Activated naive CD8-positive, alpha-beta T cell treated with anti-CD3 and anti-CD28 coated beads for 36 hours (primary cell): ENCODE data around the gene PHLDA3. TPM values are rescaled to one million over a fixed set of nuclear protein-coding genes. Genes with fewer than 3 reads are reported as not detected.

Experiments
- DNase-seq: peaks from one replicate; pipeline ENCODE4 v3.0.0; 2021
- H3K27ac Mint-ChIP-seq: one replicate; pipeline ENCODE4 v1.8.0; 2022; ENCODE audit warnings: mild to moderate bottlenecking, moderate library complexity, mixed read lengths
- H3K27me3 Mint-ChIP-seq: one replicate; pipeline ENCODE4 v1.8.0; 2022; ENCODE audit warnings: mild to moderate bottlenecking, mixed read lengths
- H3K36me3 Mint-ChIP-seq: one replicate; pipeline ENCODE4 v1.8.0; 2021; ENCODE audit warnings: mild to moderate bottlenecking, mixed read lengths
- H3K4me1 Mint-ChIP-seq: one replicate; pipeline ENCODE4 v1.8.0; 2021; ENCODE audit warnings: mixed read lengths
- H3K4me3 Mint-ChIP-seq: one replicate; pipeline ENCODE4 v1.8.0; 2022; ENCODE audit warnings: mild to moderate bottlenecking, moderate library complexity, mixed read lengths
- H3K9me3 Mint-ChIP-seq: one replicate; pipeline ENCODE4 v1.8.0; 2022; ENCODE audit warnings: mixed read lengths
- total RNA-seq, 2 experiments: library from RNA; stranded (reverse); gene quantifications; one replicate each; pipeline ENCODE4 v1.2.3, GENCODE V29; 2021

PHLDA3 gene
- total RNA-seq, 2 experiments from 2014 or later, result 4.2 to 4.7 TPM

DNA sequence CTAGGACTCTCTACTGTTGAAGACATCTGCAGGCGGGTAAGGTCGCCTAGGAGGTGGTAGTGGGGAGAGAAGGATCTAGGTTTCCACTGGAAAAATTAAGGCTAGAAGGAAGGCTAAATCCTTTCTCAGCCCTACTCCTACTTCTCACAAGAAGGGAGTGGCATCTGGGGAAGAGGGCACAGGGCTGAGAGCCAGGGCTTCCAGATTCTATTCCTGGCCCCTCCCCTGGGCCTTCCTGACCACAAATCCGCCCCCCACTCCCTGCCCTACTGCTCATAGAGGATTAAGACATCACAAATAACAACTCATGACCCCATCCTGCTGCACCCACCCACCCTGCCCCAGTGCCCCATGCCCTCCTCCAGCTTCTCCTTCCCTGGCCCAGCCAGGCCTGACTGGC, 2.5 kb downstream of the PHLDA3 start:
- peaks cover 44% of the 10 kb centered on the region for H3K27me3 Mint-ChIP-seq
- H3K4me1 Mint-ChIP-seq, result peaks cover 4% of the 10 kb centered on the region
- no peak overlapping the region for H3K27ac Mint-ChIP-seq
- DNase-seq, result no peak
- no peaks in the 10 kb centered on the region for H3K9me3 Mint-ChIP-seq
- H3K36me3 Mint-ChIP-seq, result no peaks in the 10 kb centered on the region
- no peak overlapping the region for H3K4me3 Mint-ChIP-seq

DNA sequence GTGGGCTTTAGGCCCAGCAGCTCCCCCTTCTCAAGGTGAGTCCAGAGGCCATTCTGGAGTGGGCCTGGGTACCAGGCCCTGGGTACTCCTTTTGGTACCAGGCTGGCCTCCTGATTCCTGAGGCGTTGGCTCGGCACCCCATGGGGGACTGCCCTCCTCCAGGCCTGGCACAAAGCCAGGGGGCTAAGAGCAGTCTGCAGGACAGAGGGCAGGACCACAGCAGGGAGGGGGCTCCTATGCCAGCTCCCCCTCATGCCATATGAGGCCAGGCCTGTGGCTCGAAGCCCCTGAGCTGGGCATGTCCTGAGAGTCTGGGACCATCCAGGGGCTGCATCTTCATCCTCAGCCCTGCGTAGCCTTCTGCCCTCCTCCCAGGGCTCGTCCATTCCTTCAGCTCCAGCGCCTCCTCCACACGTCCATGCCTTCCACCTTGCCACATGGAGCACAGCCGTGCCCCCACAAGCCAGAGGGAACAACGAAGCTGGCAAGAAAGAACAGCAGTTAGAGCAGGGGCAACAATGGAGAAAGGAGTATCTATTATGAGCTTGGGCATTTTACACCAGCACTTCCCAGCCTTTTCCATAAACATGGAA, 3.2 kb downstream of the PHLDA3 start:
- no peak overlapping the region for H3K27ac Mint-ChIP-seq
- H3K4me3 Mint-ChIP-seq, result no peak overlapping the region
- H3K36me3 Mint-ChIP-seq, result no peaks in the 10 kb centered on the region
- peaks cover 37% of the 10 kb centered on the region for H3K27me3 Mint-ChIP-seq
- no peaks in the 10 kb centered on the region for H3K9me3 Mint-ChIP-seq
- DNase-seq, result no peak
- H3K4me1 Mint-ChIP-seq, result peaks cover 4% of the 10 kb centered on the region

DNA sequence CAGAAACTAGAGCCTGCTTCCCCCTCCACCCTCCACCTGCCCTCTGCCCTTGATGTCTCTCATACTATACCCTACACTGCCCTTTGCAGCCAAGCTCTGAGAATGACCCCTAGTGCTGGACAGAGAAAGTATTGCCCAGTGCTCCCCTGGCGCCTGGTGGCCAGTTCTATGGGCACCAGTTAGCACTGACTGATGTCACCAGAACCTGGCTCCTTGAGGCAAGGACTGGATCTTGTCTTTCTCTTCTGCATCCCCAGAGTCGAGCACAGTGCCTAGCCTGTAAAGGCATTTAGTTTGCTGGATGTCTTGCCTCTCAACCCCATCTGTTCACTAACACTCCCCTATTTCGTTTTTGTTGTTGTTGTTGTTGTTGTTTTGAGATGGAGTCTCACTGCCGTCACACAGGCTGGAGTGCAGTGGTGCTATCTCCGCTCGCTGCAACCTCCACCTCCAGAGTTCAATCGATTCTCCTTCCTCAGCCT, 5.9 kb downstream of the PHLDA3 start:
- Mint-ChIP-seq H3K27me3 (peaks cover 15% of the 10 kb centered on the region), H3K4me3 (no peak overlapping the region), H3K36me3 (no peaks in the 10 kb centered on the region), H3K4me1 (no peaks in the 10 kb centered on the region), H3K27ac (no peak overlapping the region), H3K9me3 (no peaks in the 10 kb centered on the region)
- DNase-seq, result no peak

DNA sequence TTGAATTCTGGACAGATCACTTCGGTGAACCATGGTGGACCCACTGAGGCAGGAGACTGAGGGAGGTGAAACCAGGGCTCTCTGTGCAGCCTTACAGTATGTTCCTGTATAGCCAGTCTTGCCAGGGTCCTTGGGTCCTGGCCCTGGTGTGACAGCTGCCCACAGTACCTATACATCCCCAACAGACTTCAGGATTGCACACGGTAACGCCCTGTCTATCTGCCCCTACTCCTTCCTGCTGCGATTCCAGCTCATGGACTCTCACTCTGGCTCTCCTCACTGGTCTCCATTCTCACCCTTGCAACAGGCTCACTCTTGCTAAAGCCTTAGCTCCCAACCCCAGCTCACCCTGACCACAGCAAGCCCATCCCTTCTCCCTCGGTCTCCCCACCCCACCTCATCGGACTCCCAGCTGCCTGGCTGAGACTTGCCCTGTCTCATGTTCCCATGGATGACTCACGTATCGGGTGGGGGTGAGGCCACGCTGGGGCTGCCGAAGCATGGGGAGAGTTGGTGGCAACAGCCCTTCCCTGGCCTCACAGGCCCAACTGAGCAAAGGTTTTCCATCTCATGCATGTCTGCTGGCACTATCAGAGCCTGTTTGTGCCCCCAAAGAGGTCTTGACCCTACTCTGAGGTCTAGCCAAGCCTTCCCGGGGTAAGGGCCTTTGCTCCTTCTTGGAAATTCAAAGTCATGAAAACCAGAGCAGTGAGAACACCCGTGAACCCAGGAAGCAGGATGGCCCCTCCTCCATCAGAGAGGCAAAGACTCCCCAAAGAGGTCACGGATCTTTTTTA, 7.1 kb downstream of the PHLDA3 start:
- Mint-ChIP-seq H3K27me3 (peaks cover 7% of the 10 kb centered on the region), H3K36me3 (no peaks in the 10 kb centered on the region), H3K4me3 (no peak overlapping the region), H3K4me1 (peaks cover 2% of the 10 kb centered on the region), H3K9me3 (no peaks in the 10 kb centered on the region), H3K27ac (no peak overlapping the region)
- DNase-seq, result no peak

DNA sequence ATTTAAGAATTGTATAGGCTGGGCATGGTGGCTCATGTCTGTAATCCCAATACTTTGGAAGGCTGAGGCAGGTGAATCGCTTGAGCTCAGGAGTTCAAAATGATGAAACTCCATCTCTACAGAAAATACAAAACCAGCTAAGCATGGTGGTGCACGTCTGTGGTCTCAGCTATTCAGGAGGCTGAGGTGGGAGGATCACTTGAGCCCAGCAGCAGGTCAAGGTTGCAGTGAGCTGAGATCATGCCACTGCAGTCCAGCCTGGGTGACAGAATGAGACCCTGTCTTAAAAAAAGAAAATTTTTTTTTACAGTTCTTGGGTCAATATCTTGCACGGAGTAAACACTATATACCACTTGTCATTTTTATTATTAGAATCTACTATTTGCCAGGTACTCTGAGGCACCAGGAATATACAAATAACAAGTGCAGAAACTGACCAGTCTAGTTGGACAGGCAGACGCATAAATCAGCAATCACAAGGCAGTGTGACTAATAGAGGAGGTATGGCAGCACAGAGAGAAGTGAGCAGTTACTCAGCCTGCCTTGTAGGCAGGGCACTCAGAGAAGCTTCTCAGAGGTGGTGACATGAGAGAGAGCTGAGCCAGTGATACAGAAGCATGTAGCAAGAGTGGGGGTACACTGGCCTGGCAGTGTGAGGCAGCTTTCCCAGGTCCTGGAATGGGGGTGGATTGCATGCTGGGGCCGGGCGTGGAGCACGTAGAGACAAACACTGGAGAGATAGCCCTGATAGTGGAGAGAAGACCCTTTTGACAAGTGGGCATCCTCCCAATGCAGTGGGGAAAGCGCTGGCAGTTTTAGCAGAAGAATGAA, 8.0 kb downstream of the PHLDA3 start:
- no peak for DNase-seq
- peaks cover 2% of the 10 kb centered on the region for H3K4me1 Mint-ChIP-seq
- H3K4me3 Mint-ChIP-seq, result no peak overlapping the region
- peak overlapping the region; percentile 1 for H3K27ac Mint-ChIP-seq
- H3K9me3 Mint-ChIP-seq, result no peaks in the 10 kb centered on the region
- H3K27me3 Mint-ChIP-seq, result peaks cover 6% of the 10 kb centered on the region
- no peaks in the 10 kb centered on the region for H3K36me3 Mint-ChIP-seq

DNA sequence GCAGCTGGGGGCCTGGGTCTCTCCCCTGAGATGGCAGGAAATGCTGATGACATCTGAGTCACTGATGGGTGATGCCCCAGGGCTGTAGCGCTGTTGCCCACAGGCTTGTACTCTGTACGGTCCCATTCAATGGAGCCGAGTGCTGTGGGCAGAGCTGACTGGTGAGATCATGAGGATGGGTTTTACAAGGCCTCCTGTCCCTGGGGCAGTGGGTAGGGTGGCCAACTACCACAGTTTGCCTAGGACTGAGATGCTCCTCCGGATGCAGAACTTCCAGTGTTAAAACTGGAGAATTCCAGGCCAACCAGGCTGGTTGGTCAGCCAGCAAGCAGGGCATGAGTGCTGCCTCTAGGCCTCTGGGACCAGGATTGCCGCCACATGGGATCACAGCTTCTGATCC, 9.2 kb downstream of the PHLDA3 start:
- no peaks in the 10 kb centered on the region for H3K9me3 Mint-ChIP-seq
- no peaks in the 10 kb centered on the region for H3K36me3 Mint-ChIP-seq
- peaks cover 2% of the 10 kb centered on the region for H3K4me1 Mint-ChIP-seq
- no peak overlapping the region for H3K4me3 Mint-ChIP-seq
- H3K27me3 Mint-ChIP-seq, result peaks cover 3% of the 10 kb centered on the region
- DNase-seq, result no peak
- no peak overlapping the region for H3K27ac Mint-ChIP-seq

DNA sequence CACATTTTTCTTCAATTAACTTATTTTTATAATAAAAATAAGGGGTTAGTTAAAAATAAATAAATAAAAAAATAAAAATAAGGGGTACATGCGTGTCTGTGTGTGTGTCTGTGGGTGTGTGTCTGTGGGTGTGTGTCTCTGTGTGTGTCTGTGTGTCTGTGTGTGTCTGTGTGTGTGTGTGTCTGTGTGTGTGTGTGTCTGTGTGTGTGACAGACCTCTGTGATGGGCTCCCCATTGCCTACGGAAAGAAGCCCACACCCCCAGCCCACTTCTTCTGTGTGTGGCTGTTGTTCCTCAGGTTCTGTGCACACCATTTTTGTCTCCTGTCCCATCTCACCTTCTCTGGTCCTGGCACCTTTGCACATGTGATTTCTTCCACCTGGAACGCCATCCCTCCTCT, 9.9 kb downstream of the PHLDA3 start:
- no peaks in the 10 kb centered on the region for H3K36me3 Mint-ChIP-seq
- peaks cover 9% of the 10 kb centered on the region for H3K27me3 Mint-ChIP-seq
- H3K9me3 Mint-ChIP-seq, result no peaks in the 10 kb centered on the region
- H3K4me1 Mint-ChIP-seq, result peaks cover 8% of the 10 kb centered on the region
- H3K4me3 Mint-ChIP-seq, result no peak overlapping the region
- no peak overlapping the region for H3K27ac Mint-ChIP-seq
- no peak for DNase-seq

DNA sequence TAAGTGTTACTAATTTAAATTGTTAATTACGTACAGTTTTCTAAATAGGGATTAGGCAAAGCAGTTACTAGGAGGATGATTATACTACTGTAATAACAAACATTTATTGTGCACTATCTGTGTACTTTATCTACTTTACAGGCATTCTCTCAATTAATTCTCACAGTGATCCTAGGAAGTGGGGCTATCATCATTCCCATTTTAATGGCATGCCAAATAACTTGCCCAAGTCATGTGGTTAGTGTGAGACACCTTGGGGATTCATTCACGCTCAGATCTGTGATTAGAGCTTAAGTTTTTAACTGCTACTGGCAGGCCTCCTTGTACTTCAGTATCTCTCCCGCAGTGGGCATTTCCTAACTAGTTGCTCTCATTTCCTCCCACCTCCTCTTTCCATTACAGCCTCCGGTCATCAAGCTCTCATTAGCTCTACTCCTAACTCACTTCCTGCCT, 11.5 kb downstream of the PHLDA3 start:
- H3K27me3 Mint-ChIP-seq, result peaks cover 12% of the 10 kb centered on the region
- peaks cover 1% of the 10 kb centered on the region for H3K9me3 Mint-ChIP-seq
- peaks cover 11% of the 10 kb centered on the region for H3K4me1 Mint-ChIP-seq
- no peak for DNase-seq
- H3K4me3 Mint-ChIP-seq, result no peak overlapping the region
- no peaks in the 10 kb centered on the region for H3K36me3 Mint-ChIP-seq
- no peak overlapping the region for H3K27ac Mint-ChIP-seq

DNA sequence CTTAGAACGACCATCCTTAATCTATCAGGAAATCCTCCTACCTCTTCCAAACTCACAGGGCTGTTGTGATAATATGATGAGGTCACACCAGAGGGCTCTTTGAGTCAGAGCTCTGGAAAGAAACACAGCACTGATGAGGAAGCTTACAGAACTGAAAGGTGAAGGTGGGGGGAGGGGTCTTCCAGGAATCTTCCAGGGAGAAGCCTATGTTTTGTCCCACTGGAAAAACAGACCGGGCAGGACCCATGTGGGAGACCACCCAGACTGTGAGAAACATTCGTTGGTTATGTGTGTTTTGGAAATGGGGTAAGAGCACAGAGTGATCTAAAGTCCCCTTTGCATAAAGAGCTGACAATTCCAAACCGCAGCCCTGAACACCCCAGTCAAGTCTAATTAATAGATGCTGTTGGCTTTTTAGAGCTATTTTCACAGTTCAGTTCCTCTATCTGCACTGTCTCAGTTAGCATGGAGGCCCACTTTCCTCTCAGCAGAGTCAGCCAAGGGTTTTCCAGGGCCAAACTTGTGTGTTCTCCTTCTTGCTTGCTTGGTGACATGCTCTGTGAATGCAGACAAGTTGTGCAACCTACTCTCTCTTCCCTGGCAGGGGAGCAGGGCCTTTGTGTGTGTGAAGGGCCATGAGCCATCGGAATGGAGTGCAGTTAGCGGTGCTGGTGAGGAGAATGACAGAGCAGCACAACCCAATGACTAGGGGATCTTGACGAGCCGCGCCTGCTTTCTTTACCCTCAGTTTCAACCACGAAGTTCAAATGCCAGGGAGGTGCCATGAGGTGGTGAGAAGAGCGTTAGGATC, 12.3 kb downstream of the PHLDA3 start:
- Mint-ChIP-seq H3K27me3 (peaks cover 15% of the 10 kb centered on the region), H3K27ac (no peak overlapping the region)
- no peak for DNase-seq

DNA sequence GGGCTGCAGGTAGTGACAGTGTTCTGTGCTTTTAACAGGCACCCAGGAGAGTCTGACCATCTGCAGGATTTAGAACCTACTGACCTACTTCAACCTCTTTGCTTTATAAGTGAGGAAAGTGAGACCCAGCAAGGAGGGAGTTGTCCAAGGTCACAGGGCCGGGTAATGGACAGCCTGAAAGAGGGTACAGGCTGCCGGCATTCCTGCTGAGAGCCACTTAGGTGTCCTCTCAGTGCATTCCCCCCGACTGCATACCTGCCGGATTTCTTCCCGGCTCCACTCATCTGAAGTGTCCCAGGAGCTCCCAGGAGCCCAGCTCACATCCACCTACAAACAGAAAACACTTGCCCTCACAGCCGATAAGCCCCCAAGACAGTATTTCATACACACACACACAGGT, 13.9 kb downstream of the PHLDA3 start:
- H3K36me3 Mint-ChIP-seq, result no peaks in the 10 kb centered on the region
- H3K9me3 Mint-ChIP-seq, result peaks cover 1% of the 10 kb centered on the region
- no peak overlapping the region for H3K27ac Mint-ChIP-seq
- H3K4me1 Mint-ChIP-seq, result peaks cover 11% of the 10 kb centered on the region
- no peak for DNase-seq
- H3K27me3 Mint-ChIP-seq, result peaks cover 18% of the 10 kb centered on the region
- H3K4me3 Mint-ChIP-seq, result no peak overlapping the region

More for the DNA sequence above, 12.3 kb downstream of the PHLDA3 start:
- no peak overlapping the region for H3K4me3 Mint-ChIP-seq
- H3K4me1 Mint-ChIP-seq, result peaks cover 11% of the 10 kb centered on the region
- H3K9me3 Mint-ChIP-seq, result peaks cover 1% of the 10 kb centered on the region
- H3K36me3 Mint-ChIP-seq, result no peaks in the 10 kb centered on the region

DNA sequence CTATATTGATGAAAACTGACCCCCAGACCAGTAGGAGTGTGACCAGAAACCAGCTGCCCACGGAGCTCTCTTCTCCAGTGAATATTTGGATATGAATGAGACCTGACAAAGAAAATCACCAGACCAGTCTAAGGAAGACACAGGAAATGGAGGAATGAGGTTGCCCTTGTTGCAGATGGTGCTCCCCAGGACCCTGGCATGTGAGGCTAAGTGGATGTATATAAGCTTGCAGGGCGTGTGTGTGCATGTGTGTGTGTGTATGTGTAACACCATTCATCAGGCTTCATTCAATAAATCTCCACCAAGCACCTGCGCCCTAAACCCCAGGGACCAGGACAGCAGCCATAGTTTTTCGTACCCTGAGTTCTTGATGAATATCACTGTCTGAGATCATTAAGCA, 14.4 kb downstream of the PHLDA3 start:
- peaks cover 22% of the 10 kb centered on the region for H3K27me3 Mint-ChIP-seq
- H3K4me1 Mint-ChIP-seq, result peaks cover 11% of the 10 kb centered on the region
- H3K4me3 Mint-ChIP-seq, result no peak overlapping the region
- DNase-seq, result no peak
- H3K9me3 Mint-ChIP-seq, result peaks cover 1% of the 10 kb centered on the region
- no peaks in the 10 kb centered on the region for H3K36me3 Mint-ChIP-seq
- no peak overlapping the region for H3K27ac Mint-ChIP-seq

DNA sequence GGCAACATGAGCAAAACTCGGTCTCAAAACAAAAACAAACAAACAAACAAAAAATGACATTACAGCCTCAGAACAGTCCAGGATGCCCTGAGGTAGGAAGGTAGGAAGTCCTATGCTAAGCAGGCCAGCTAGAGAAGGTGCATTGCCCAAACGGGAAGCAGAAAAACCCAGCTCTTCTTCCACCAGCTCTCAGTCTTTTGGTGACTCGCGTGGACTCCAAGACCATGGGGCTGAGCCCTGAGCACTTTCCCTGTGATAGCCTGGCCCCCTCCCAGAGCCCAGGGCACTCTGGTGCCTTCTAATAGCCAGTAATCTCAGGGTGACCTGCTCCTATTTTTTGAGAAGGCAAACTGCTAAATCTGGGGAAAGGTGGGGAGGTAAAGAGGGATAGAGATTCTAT, 16.1 kb downstream of the PHLDA3 start:
- H3K4me1 Mint-ChIP-seq, result peaks cover 13% of the 10 kb centered on the region
- peaks cover 33% of the 10 kb centered on the region for H3K27me3 Mint-ChIP-seq
- no peak overlapping the region for H3K27ac Mint-ChIP-seq
- DNase-seq, result no peak
- no peak overlapping the region for H3K4me3 Mint-ChIP-seq
- no peaks in the 10 kb centered on the region for H3K36me3 Mint-ChIP-seq
- H3K9me3 Mint-ChIP-seq, result peaks cover 1% of the 10 kb centered on the region

DNA sequence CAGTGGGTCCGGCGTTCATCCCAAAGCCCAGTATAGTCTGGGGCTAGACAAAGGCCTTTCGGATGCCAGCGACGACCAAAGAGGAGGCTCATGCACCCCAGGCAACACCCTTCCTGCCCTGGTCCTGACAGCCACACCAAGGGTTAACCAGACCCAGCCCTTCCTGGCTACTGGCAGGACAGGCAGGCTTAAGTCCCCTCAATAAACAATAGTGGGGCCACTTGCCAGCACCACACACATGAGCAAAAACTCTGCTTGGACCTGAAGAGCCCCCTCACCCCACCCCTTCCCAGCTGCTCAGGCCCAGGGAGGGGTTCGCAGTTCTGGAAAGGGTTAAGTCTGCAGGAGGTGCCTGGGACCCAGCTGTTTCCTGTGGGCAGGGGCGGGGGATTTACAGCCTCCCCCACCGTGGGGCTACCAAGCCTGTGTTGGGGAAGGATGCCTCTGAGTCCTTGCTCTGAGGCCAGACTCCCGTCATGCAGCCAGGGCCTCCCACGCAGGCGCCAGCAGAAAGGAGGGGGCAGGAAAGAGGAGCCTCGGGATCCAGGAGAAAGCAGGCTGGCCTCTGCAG, 18.2 kb downstream of the PHLDA3 start:
- Mint-ChIP-seq H3K27me3 (peaks cover 42% of the 10 kb centered on the region), H3K9me3 (peaks cover 1% of the 10 kb centered on the region), H3K4me1 (peaks cover 11% of the 10 kb centered on the region), H3K36me3 (no peaks in the 10 kb centered on the region), H3K4me3 (no peak overlapping the region), H3K27ac (no peak overlapping the region)
- DNase-seq, result peak; percentile 18

DNA sequence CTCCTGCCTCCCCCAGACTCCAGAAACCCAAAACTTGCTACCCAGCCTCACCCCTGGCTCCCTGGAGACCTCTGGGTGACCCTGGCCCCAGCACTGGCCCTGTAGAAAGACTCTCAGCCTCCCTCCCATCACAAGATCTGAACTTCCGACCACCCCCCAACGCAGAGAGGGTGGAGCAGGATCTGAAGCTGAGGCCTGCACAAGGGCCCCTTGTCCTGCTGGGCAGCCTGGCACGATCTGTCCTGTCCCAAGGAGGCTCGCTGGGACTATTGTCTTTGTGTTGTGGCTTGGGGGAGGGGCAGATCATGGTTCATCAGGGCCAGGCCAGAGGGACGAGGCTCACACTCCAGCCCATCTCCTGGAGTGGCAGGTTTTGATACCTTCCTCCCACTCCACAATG, 20.0 kb downstream of the PHLDA3 start:
- H3K4me1 Mint-ChIP-seq, result peaks cover 5% of the 10 kb centered on the region
- peaks cover 35% of the 10 kb centered on the region for H3K27me3 Mint-ChIP-seq
- no peaks in the 10 kb centered on the region for H3K36me3 Mint-ChIP-seq
- no peak for DNase-seq
- peaks cover 1% of the 10 kb centered on the region for H3K9me3 Mint-ChIP-seq
- H3K4me3 Mint-ChIP-seq, result no peak overlapping the region
- no peak overlapping the region for H3K27ac Mint-ChIP-seq
